ENCODE measurements around the gene DOK1. TPM values are rescaled to one million over a fixed set of nuclear protein-coding genes. Genes with fewer than 3 reads are reported as not detected.

DOK1 gene
- polyA plus RNA-seq, 3 donors = 48.0 to 53.6 (median 49.3) TPM

- Histone ChIP-seq H3K27me3 (ENCODE audit: control insufficient read depth in 2 of 2, insufficient read depth in 2 of 2, low read length in 2 of 2) (no peaks in the 10 kb centered on the region), H3K4me3 (replicated peaks in 1 of 3; ENCODE audit: low read depth in 2 of 3, low read length in 3 of 3) (no peak overlapping the region), H3K27ac (ENCODE audit: low read depth in 1 of 2, low read length in 2 of 2) (no peak overlapping the region), H3K9me3 (replicated peaks in 1 of 2; ENCODE audit: control insufficient read depth in 1 of 2, insufficient read depth in 1 of 2, low read length in 2 of 2) (no peaks in the 10 kb centered on the region), H3K4me2 (replicated peaks; ENCODE audit: extremely low read depth, low read length, poor library complexity, severe bottlenecking) (no peak overlapping the region), H3K79me2 (ENCODE audit: insufficient read depth, low read length) (peaks cover 29% of the 10 kb centered on the region), H2AFZ (ENCODE audit: insufficient read depth, low read depth, low read length, poor library complexity, severe bottlenecking) (no peak overlapping the region), H3K36me3 (replicated peaks in 1 of 2; ENCODE audit: control insufficient read depth in 1 of 2, insufficient read depth in 2 of 2, low read length in 2 of 2) (peaks cover 15 to 29% of the 10 kb centered on the region in 2 donors), H4K20me1 (ENCODE audit: insufficient read depth, low read length) (peaks cover 17% of the 10 kb centered on the region), H3K4me1 (ENCODE audit: control insufficient read depth in 1 of 2, insufficient read depth in 2 of 2, low read length in 2 of 2) (peaks cover 23 to 33% of the 10 kb centered on the region in 2 donors), H3K9ac (ENCODE audit: insufficient read depth, low read length, poor library complexity, severe bottlenecking) (no peak overlapping the region)
- TF ChIP-seq CTCF (IDR thresholded peaks at IDR 0.05) = peak; percentile 28
- DNase-seq = peak in 1 of 3 donors; percentile 41
- intact Hi-C loops (cut with micrococcal nuclease) = loop anchor here in 1 of 2 donors (10.0 kb wide), 1 partner anchor 53 kb away; no protein-coding TSS in a partner anchor
- Mint-ChIP-seq H3K27ac (no peak overlapping the region), H3K4me3 (no peak overlapping the region), H3K27me3 (ENCODE audit: low read depth in 3 of 3) (peaks cover 0 to 4% (median 0%) of the 10 kb centered on the region in 3 donors), H3K9me3 (no peaks in the 10 kb centered on the region), H3K36me3 (peaks cover 30 to 33% of the 10 kb centered on the region in 2 donors), H3K4me1 (peaks cover 31% of the 10 kb centered on the region)
These were observed 22.3 kb upstream of the DOK1 start for GRCh38 chr2:74532222-74532621.

- no peaks in the 10 kb centered on the region for H3K9me3 Mint-ChIP-seq
- TF ChIP-seq CTCF (IDR thresholded peaks at IDR 0.05) = no peak
- H2AFZ ChIP-seq (ENCODE audit: insufficient read depth, low read depth, low read length, poor library complexity, severe bottlenecking) = no peak overlapping the region
- H3K27ac Mint-ChIP-seq = no peak overlapping the region
- peaks cover 6 to 18% of the 10 kb centered on the region in 2 donors for H3K36me3 ChIP-seq (replicated peaks in 1 of 2; ENCODE audit: control insufficient read depth in 1 of 2, insufficient read depth in 2 of 2, low read length in 2 of 2)
- peaks cover 19 to 21% of the 10 kb centered on the region in 2 donors for H3K36me3 Mint-ChIP-seq
- H3K27ac ChIP-seq (ENCODE audit: low read depth in 1 of 2, low read length in 2 of 2) = no peak overlapping the region
- no peak overlapping the region for H3K4me3 ChIP-seq (replicated peaks in 1 of 3; ENCODE audit: low read depth in 2 of 3, low read length in 3 of 3)
- peaks cover 18 to 26% of the 10 kb centered on the region in 2 donors for H3K4me1 ChIP-seq (ENCODE audit: control insufficient read depth in 1 of 2, insufficient read depth in 2 of 2, low read length in 2 of 2)
- H3K4me2 ChIP-seq (replicated peaks; ENCODE audit: extremely low read depth, low read length, poor library complexity, severe bottlenecking) = no peak overlapping the region
- peaks cover 7% of the 10 kb centered on the region for H4K20me1 ChIP-seq (ENCODE audit: insufficient read depth, low read length)
- H3K9me3 ChIP-seq (replicated peaks in 1 of 2; ENCODE audit: control insufficient read depth in 1 of 2, insufficient read depth in 1 of 2, low read length in 2 of 2) = no peaks in the 10 kb centered on the region
- WGBS (ENCODE audit: insufficient coverage) = 100% methylated on average over 2 of the region's 4 CpGs
- no peak for DNase-seq
- no peak overlapping the region for H3K9ac ChIP-seq (ENCODE audit: insufficient read depth, low read length, poor library complexity, severe bottlenecking)
- peaks cover 0 to 4% (median 2%) of the 10 kb centered on the region in 3 donors for H3K27me3 Mint-ChIP-seq (ENCODE audit: low read depth in 3 of 3)
- H3K4me3 Mint-ChIP-seq = no peak overlapping the region
- intact Hi-C loops (cut with micrococcal nuclease) = loop anchor here in 1 of 2 donors (10.0 kb wide), 1 partner anchor 51 kb away; no protein-coding TSS in a partner anchor
- peaks cover 19% of the 10 kb centered on the region for H3K79me2 ChIP-seq (ENCODE audit: insufficient read depth, low read length)
- peaks cover 22% of the 10 kb centered on the region for H3K4me1 Mint-ChIP-seq
- H3K27me3 ChIP-seq (ENCODE audit: control insufficient read depth in 2 of 2, insufficient read depth in 2 of 2, low read length in 2 of 2) = no peaks in the 10 kb centered on the region
These were observed 21.1 kb upstream of the DOK1 start for GRCh38 chr2:74533464-74533863.

Measured in CD14-positive monocyte (primary cell).